ENCODE measurements around the gene SLC29A3. TPM values are rescaled to one million over a fixed set of nuclear protein-coding genes. Genes with fewer than 3 reads are reported as not detected.

The SLC29A3 gene
- total and polyA plus RNA-seq, 7 donors, result 2.3 to 6.2 (median 4.6) TPM

GRCh38 chr10:71344993-71345480 is 26.0 kb downstream of the SLC29A3 start:
- Histone ChIP-seq H3K4me1 (peaks cover 0 to 4% (median 0%) of the 10 kb centered on the region in 4 donors), H3K27me3 (no peaks in the 10 kb centered on the region), H3K4me3 (no peak overlapping the region), H3K27ac (no peak overlapping the region), H3K9me3 (no peaks in the 10 kb centered on the region), H3K36me3 (peaks cover 0 to 1% (median 0%) of the 10 kb centered on the region in 4 donors)
- TF ChIP-seq POLR2AphosphoS5 (IDR thresholded peaks at IDR 0.05) (no peak), CTCF (IDR thresholded peaks at IDR 0.05) (no peak), EP300 (IDR thresholded peaks at IDR 0.05) (no peak), POLR2A (IDR thresholded peaks at IDR 0.05) (no peak)
- intact Hi-C loops (cut with DNase I), result no loop called here
- DNase-seq, result no peak
- 64 to 71% methylated on average over 3 of the region's 3 CpGs for whole genome bisulfite sequencing, 2 donors

- TF ChIP-seq POLR2A (IDR thresholded peaks at IDR 0.05) (no peak), EP300 (IDR thresholded peaks at IDR 0.05) (no peak), CTCF (IDR thresholded peaks at IDR 0.05) (no peak), POLR2AphosphoS5 (IDR thresholded peaks at IDR 0.05) (no peak)
- Histone ChIP-seq H3K27ac (no peak overlapping the region), H3K9me3 (no peaks in the 10 kb centered on the region), H3K4me3 (no peak overlapping the region), H3K36me3 (no peaks in the 10 kb centered on the region), H3K4me1 (peaks cover 0 to 4% (median 0%) of the 10 kb centered on the region in 4 donors), H3K27me3 (no peaks in the 10 kb centered on the region)
- 83 to 91% methylated on average over 10 of the region's 10 CpGs for WGBS, 2 donors
- intact Hi-C loops (cut with DNase I), result no loop called here
- DNase-seq, result no peak
Measured at GRCh38 chr10:71345694-71346093, 26.6 kb downstream of the SLC29A3 start.

- 54 to 83% methylated on average over 3 of the region's 3 CpGs for WGBS, 2 donors
- no peak for DNase-seq
- H3K36me3 ChIP-seq, result peaks cover 0 to 2% (median 0%) of the 10 kb centered on the region in 4 donors
- intact Hi-C loops (cut with DNase I), result no loop called here
- no peak for TF ChIP-seq POLR2AphosphoS5 (IDR thresholded peaks at IDR 0.05)
- TF ChIP-seq CTCF (IDR thresholded peaks at IDR 0.05), result no peak
- TF ChIP-seq EP300 (IDR thresholded peaks at IDR 0.05), result no peak
- no peak for TF ChIP-seq POLR2A (IDR thresholded peaks at IDR 0.05)
- H3K9me3 ChIP-seq, result no peaks in the 10 kb centered on the region
- H3K27me3 ChIP-seq, result no peaks in the 10 kb centered on the region
- no peak overlapping the region for H3K4me3 ChIP-seq
- peaks cover 0 to 4% (median 0%) of the 10 kb centered on the region in 4 donors for H3K4me1 ChIP-seq
- H3K27ac ChIP-seq, result no peak overlapping the region
Measured at GRCh38 chr10:71346731-71347130, 27.7 kb downstream of the SLC29A3 start.

- no peak overlapping the region for H3K4me3 ChIP-seq
- 42 to 78% methylated on average over 14 of the region's 14 CpGs for WGBS, 2 donors
- intact Hi-C loops (cut with DNase I), result no loop called here
Measured at GRCh38 chr10:71347587-71348395, 28.7 kb downstream of the SLC29A3 start.

GRCh38 chr10:71348850-71349249 is 29.8 kb downstream of the SLC29A3 start:
- Histone ChIP-seq H3K27ac (no peak overlapping the region), H3K36me3 (peaks cover 0 to 21% (median 0%) of the 10 kb centered on the region in 4 donors), H3K4me1 (no peaks in the 10 kb centered on the region), H3K27me3 (no peaks in the 10 kb centered on the region), H3K9me3 (no peaks in the 10 kb centered on the region), H3K4me3 (no peak overlapping the region)
- DNase-seq, result no peak
- TF ChIP-seq POLR2AphosphoS5 (IDR thresholded peaks at IDR 0.05) (no peak), EP300 (IDR thresholded peaks at IDR 0.05) (no peak), POLR2A (IDR thresholded peaks at IDR 0.05) (no peak), CTCF (IDR thresholded peaks at IDR 0.05) (no peak)
- intact Hi-C loops (cut with DNase I), result no loop called here
- 96 to 97% methylated on average over 1 of the region's 1 CpG for WGBS, 2 donors

More at GRCh38 chr10:71347587-71348395, 28.7 kb downstream of the SLC29A3 start:
- H3K36me3 ChIP-seq, result peaks cover 0 to 12% (median 0%) of the 10 kb centered on the region in 4 donors
- H3K27me3 ChIP-seq, result no peaks in the 10 kb centered on the region
- no peak for DNase-seq
- no peaks in the 10 kb centered on the region for H3K9me3 ChIP-seq
- H3K27ac ChIP-seq, result no peak overlapping the region
- TF ChIP-seq EP300 (IDR thresholded peaks at IDR 0.05), result no peak
- H3K4me1 ChIP-seq, result peaks cover 0 to 4% (median 0%) of the 10 kb centered on the region in 4 donors
